ENCODE results near the gene TNFSF4. TPM values are rescaled to one million over a fixed set of nuclear protein-coding genes. Genes with fewer than 3 reads are reported as not detected.

TNFSF4 gene
- total RNA-seq, 4 donors from 2014 or later = 1.1 to 2.5 (median 1.5) TPM; not detected in 1

GRCh38 chr1:173134029-173134428 is 73.1 kb downstream of the TNFSF4 start:
- Histone ChIP-seq H3K27me3 (no peaks in the 10 kb centered on the region), H3K4me1 (no peaks in the 10 kb centered on the region), H3K27ac (no peak overlapping the region), H3K36me3 (no peaks in the 10 kb centered on the region), H3K9me3 (no peaks in the 10 kb centered on the region), H3K4me3 (no peak overlapping the region)
- intact Hi-C loops (cut with DNase I; ENCODE audit: low total_unique reads) = no loop called here
- no peak for DNase-seq
- TF ChIP-seq CTCF (IDR thresholded peaks at IDR 0.05) = no peak
- TF ChIP-seq POLR2A (IDR thresholded peaks at IDR 0.05) = no peak

Other genes with a start within 250 kb of the TNFSF4 start
- gene TNFSF18, start 156.4 kb downstream of the TNFSF4 start, total RNA-seq = 1 to 10 TPM in 1 of 4 donors, not detected in 3; 1.8 TPM